SK-N-MC (cell line): ENCODE data around the gene TTC28.
"Not testable (repeated sequence)": the region's sequence is repeated elsewhere in the genome, so short reads cannot be mapped to it uniquely, and the experiment has no call there.

Experiments
- DNase-seq: peaks from one replicate; pipeline ENCODE4 v3.0.0-alpha.2; 2011; ENCODE audit warnings: low read depth, low spot score
- H3K27ac ChIP-seq: fragments of 200-600 bp; sonication (generic); 2 replicates; pipeline ENCODE4 v1.5.1; 2016; ENCODE audit warnings: mixed run types
- H3K36me3 ChIP-seq: fragments of 200-600 bp; sonication (generic); 2 replicates; pipeline ENCODE4 v1.6.1; 2017; ENCODE audit warnings: antibody characterized with exemption, low read length, mixed read lengths; ENCODE audit not compliant: insufficient read depth
- H3K4me3 ChIP-seq: fragments of 200-600 bp; sonication (generic); 2 replicates; pipeline ENCODE4 v1.5.1; 2016
- H3K9ac ChIP-seq: fragments of 200-600 bp; sonication (generic); 2 replicates; pipeline ENCODE4 v1.8.0; 2017; ENCODE audit warnings: mixed run types, mixed read lengths; ENCODE audit not compliant: insufficient read length
- H3K9me3 ChIP-seq: fragments of 200-600 bp; sonication (generic); 2 replicates; pipeline ENCODE4 v1.6.1; 2017; ENCODE audit warnings: low read depth, mild to moderate bottlenecking, antibody characterized with exemption, low read length, moderate library complexity, mixed read lengths
- EZH2 ChIP-seq: fragments of 200-600 bp; sonication (generic); IDR thresholded peaks from one replicate; pipeline ENCODE4 v1.6.1; 2017; ENCODE audit warnings: antibody characterized with exemption
- FOXP2 ChIP-seq: optimal IDR thresholded peaks from 2 replicates; pipeline ENCODE3; 2011; ENCODE audit warnings: mild to moderate bottlenecking, moderate library complexity; ENCODE audit not compliant: insufficient read depth; ENCODE audit errors: extremely low read length, control extremely low read depth
- POLR2AphosphoS5 ChIP-seq: IDR thresholded peaks from 2 replicates; pipeline ENCODE4 v1.6.1; 2012; ENCODE audit warnings: mild to moderate bottlenecking, low read depth, low read length, borderline replicate concordance

The TTC28 gene

DNA sequence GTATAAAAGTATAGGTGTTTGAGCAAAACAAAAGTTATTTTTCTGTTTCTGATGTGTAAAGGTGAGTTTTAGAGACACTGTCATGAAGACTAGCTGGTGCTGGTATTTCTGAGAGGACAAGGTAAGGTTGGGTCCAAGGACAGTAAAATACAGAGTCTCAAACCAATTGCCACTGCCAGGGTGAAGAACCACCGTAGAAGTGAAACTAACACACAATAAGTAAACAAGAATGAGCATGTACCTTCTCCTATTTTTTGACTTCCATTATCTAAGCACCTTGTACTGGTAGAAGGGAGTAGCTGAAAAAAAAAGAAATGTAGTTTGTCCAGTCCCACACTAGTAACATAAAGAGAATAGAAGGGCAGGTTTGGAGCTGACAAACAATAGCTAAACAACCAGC is 117.3 kb downstream of the TTC28 start:
- no peaks in the 10 kb centered on the region for H3K9me3 ChIP-seq
- no peak overlapping the region for H3K4me3 ChIP-seq
- H3K9ac ChIP-seq: no peak overlapping the region
- H3K27ac ChIP-seq: no peak overlapping the region
- no peak for DNase-seq
- TF ChIP-seq EZH2 (no peak), FOXP2 (no peak), POLR2AphosphoS5 (no peak)
- no peaks in the 10 kb centered on the region for H3K36me3 ChIP-seq

- H3K4me3 ChIP-seq, H3K36me3 ChIP-seq, DNase-seq, H3K9ac ChIP-seq, H3K9me3 ChIP-seq, H3K27ac ChIP-seq: not testable (repeated sequence)
Observed at GRCh38 chr22:28560743-28561101, 118.9 kb downstream of the TTC28 start.

DNA sequence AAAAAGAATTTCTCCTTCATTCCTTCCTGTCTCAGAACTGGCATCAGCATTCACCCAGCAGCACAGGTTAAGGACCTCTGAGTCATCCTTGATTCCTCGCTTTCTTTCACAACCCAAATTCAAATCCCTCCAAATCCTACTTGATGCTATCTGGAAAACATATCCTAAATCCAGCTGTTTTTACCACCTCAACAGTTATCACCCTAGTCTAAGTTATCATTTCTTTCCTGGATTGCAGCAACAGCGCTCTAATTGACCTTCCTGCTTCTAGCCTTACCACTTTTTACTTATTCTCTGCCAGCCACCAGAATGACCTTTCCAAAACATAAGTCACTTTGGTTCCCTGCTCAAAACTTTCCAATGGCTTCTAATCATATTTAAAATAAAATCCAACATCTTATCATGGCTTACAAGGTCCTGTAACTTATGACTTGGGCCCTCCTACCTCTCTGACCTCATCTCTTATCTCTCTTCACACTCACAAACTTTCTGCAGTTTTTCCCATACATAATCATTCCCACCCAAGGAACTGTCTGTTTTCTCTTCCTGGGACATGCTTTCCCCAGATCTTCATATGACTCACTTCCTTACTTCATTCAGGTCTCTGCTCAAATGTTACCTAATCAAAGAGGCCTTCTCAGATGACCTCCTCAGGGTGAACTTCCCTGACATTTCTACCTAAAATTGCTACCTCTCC is 119.4 kb downstream of the TTC28 start:
- H3K9ac ChIP-seq: no peak overlapping the region
- no peak overlapping the region for H3K27ac ChIP-seq
- DNase-seq: no peak
- TF ChIP-seq EZH2: no peak
- no peaks in the 10 kb centered on the region for H3K36me3 ChIP-seq
- H3K9me3 ChIP-seq: no peaks in the 10 kb centered on the region
- no peak overlapping the region for H3K4me3 ChIP-seq

- Histone ChIP-seq H3K27ac (no peak overlapping the region), H3K4me3 (no peak overlapping the region), H3K9me3 (no peaks in the 10 kb centered on the region), H3K9ac (no peak overlapping the region), H3K36me3 (no peaks in the 10 kb centered on the region)
- TF ChIP-seq POLR2AphosphoS5 (no peak), FOXP2 (no peak), EZH2 (no peak)
- no peak for DNase-seq
Observed at GRCh38 chr22:28557184-28557583, 122.5 kb downstream of the TTC28 start.

- H3K4me3 ChIP-seq, H3K27ac ChIP-seq, H3K9ac ChIP-seq, DNase-seq, H3K9me3 ChIP-seq, H3K36me3 ChIP-seq: not testable (repeated sequence)
Observed at GRCh38 chr22:28553108-28553866, 126.4 kb downstream of the TTC28 start.

- Histone ChIP-seq H3K36me3 (no peaks in the 10 kb centered on the region), H3K27ac (peak overlapping the region; percentile 92), H3K9me3 (no peaks in the 10 kb centered on the region; the same call in 1 of the 2 replicates), H3K4me3 (no peak overlapping the region), H3K9ac (no peak overlapping the region)
- TF ChIP-seq POLR2AphosphoS5: no peak
- TF ChIP-seq FOXP2: no peak
- no peak for DNase-seq
Observed at GRCh38 chr22:28548406-28548805, 131.2 kb downstream of the TTC28 start.

- DNase-seq: peak; percentile 35
- H3K36me3 ChIP-seq: no peaks in the 10 kb centered on the region
Observed at GRCh38 chr22:28547132-28547842, 132.4 kb downstream of the TTC28 start.

GRCh38 chr22:28544431-28544868 is 135.2 kb downstream of the TTC28 start:
- TF ChIP-seq FOXP2: no peak
- no peak for TF ChIP-seq POLR2AphosphoS5
- TF ChIP-seq EZH2: no peak
- no peaks in the 10 kb centered on the region; the same call in 1 of the 2 replicates for H3K9me3 ChIP-seq
- H3K9ac ChIP-seq: no peak overlapping the region
- no peak overlapping the region for H3K27ac ChIP-seq
- DNase-seq: no peak
- H3K36me3 ChIP-seq: no peaks in the 10 kb centered on the region
- H3K4me3 ChIP-seq: no peak overlapping the region

More at GRCh38 chr22:28547132-28547842, 132.4 kb downstream of the TTC28 start:
- Histone ChIP-seq H3K9ac (peak overlapping the region; percentile 38), H3K9me3 (no peaks in the 10 kb centered on the region; the same call in 1 of the 2 replicates), H3K27ac (peak overlapping the region; percentile 92), H3K4me3 (peak overlapping the region; percentile 39)
- TF ChIP-seq EZH2 (no peak), POLR2AphosphoS5 (no peak), FOXP2 (no peak)
